Skeletal muscle tissue (tissue), 5 donors: ENCODE measurements around the gene PVALEF. TPM values are rescaled to one million over a fixed set of nuclear protein-coding genes. Genes with fewer than 3 reads are reported as not detected.

Experiments
- H3K27ac ChIP-seq: one replicate; pipeline ENCODE4 v1.7.0; 2013; ENCODE audit warnings: mild to moderate bottlenecking, low read depth, low read length, inconsistent platforms
- H3K27me3 ChIP-seq, 3 donors: one replicate each; pipeline ENCODE4 v1.7.0; 2013; ENCODE audit warnings: low read length in 3 of 3; ENCODE audit not compliant: control insufficient read depth in 3 of 3, insufficient read depth in 3 of 3
- H3K36me3 ChIP-seq, 3 donors: one replicate each; pipeline ENCODE4 v1.7.0; 2013; ENCODE audit warnings: low read length in 3 of 3; ENCODE audit not compliant: control insufficient read depth in 3 of 3, insufficient read depth in 3 of 3
- H3K4me1 ChIP-seq, 3 donors: one replicate each; pipeline ENCODE4 v1.7.0; 2013; ENCODE audit warnings: low read length in 3 of 3, mild to moderate bottlenecking in 3 of 3; ENCODE audit not compliant: control insufficient read depth in 3 of 3, insufficient read depth in 3 of 3
- H3K4me3 ChIP-seq, 3 donors: one replicate each; pipeline ENCODE4 v1.7.0; 2013; ENCODE audit warnings: low read length in 3 of 3
- H3K9ac ChIP-seq, 3 donors: one replicate each; pipeline ENCODE4 v1.7.0; 2013; ENCODE audit warnings: low read length in 3 of 3, mild to moderate bottlenecking in 3 of 3, moderate library complexity in 2 of 3, low read depth in 1 of 3
- H3K9me3 ChIP-seq, 3 donors: one replicate each; pipeline ENCODE4 v1.7.0; 2013; ENCODE audit warnings: low read length in 3 of 3; ENCODE audit not compliant: control insufficient read depth in 3 of 3
- small RNA-seq: library from RNA; depleted of rRNA; stranded (forward); fragments of <200 nt; gene quantifications from one replicate; pipeline ENCODE3, GENCODE V24; 2014
- total RNA-seq: library from RNA; depleted of rRNA; stranded (reverse); fragments of >200 nt; gene quantifications from one replicate; pipeline ENCODE4 v1.2.3, GENCODE V29; 2014
- donor health status: Osteomylitis.

The PVALEF gene
- total RNA-seq, 1 donor from 2014 or later, result not detected

GRCh38 chr17:81230043-81230820 is 64.9 kb downstream of the PVALEF start:
- H3K4me1 ChIP-seq, result no peaks in the 10 kb centered on the region
- H3K27me3 ChIP-seq, result no peaks in the 10 kb centered on the region
- H3K27ac ChIP-seq, result no peak overlapping the region
- H3K4me3 ChIP-seq, result no peak overlapping the region
- peaks cover 28 to 30% (median 28%) of the 10 kb centered on the region in 3 donors for H3K36me3 ChIP-seq
- no peak overlapping the region for H3K9ac ChIP-seq
- no peaks in the 10 kb centered on the region for H3K9me3 ChIP-seq

- Histone ChIP-seq H3K27me3 (no peaks in the 10 kb centered on the region), H3K4me3 (no peak overlapping the region), H3K4me1 (no peaks in the 10 kb centered on the region), H3K9ac (no peak overlapping the region), H3K36me3 (peaks cover 30 to 33% (median 32%) of the 10 kb centered on the region in 3 donors), H3K27ac (no peak overlapping the region), H3K9me3 (no peaks in the 10 kb centered on the region)
Observed at GRCh38 chr17:81231121-81231645, 65.9 kb downstream of the PVALEF start.

GRCh38 chr17:81231766-81232581 is 66.7 kb downstream of the PVALEF start:
- Histone ChIP-seq H3K4me1 (peaks cover 0 to 5% (median 1%) of the 10 kb centered on the region in 3 donors), H3K4me3 (no peak overlapping the region), H3K27me3 (no peaks in the 10 kb centered on the region), H3K36me3 (peaks cover 32 to 33% (median 33%) of the 10 kb centered on the region in 3 donors), H3K9me3 (no peaks in the 10 kb centered on the region), H3K9ac (no peak overlapping the region), H3K27ac (no peak overlapping the region)

Small RNAs within 50 kb of the gene (small RNA-seq; reads per million reads assigned to genes)
- gene MIR1250 (not detected), gene MIR3065 (38.8 reads per million, percentile 95 among the genes with 10 or more reads in this experiment), gene MIR657 (not detected)

Other genes starting within 250 kb of the PVALEF start
- 12.5 TPM for gene CHMP6, start 173.7 kb upstream of the PVALEF start, total RNA-seq
- gene BAIAP2, start 130.4 kb upstream of the PVALEF start, total RNA-seq, result 7.3 TPM
- 10.4 TPM for gene AATK, start 714 bp downstream of the PVALEF start, total RNA-seq
- gene CEP131, start 57.5 kb downstream of the PVALEF start, total RNA-seq, result 10.4 TPM
- 5.2 TPM for gene TEPSIN, start 73.5 kb downstream of the PVALEF start, total RNA-seq
- gene NDUFAF8, start 73.8 kb downstream of the PVALEF start, total RNA-seq, result 15.7 TPM
- gene SLC38A10, start 129.8 kb downstream of the PVALEF start, total RNA-seq, result 26.1 TPM
- 8.4 TPM for gene BAHCC1, start 229.9 kb downstream of the PVALEF start, total RNA-seq